HEK293 (cell line): ENCODE results near the gene THSD7A.

ENCODE experiments used
- CTCF ChIA-PET: fragments of 350-600 bp; formaldehyde crosslinking; extraction: SDS; loops from one replicate; lab custom pipeline; 2021; ENCODE audit warnings: antibody characterized with exemption; lab: Yijun Ruan, JAX
- POLR2A ChIA-PET: fragments of 300-600 bp; formaldehyde crosslinking; extraction: SDS; loops from one replicate; lab custom pipeline; 2020; ENCODE audit warnings: antibody characterized with exemption, inconsistent platforms; lab: Yijun Ruan, JAX
- H3K27ac ChIP-seq: fragments of 200-500 bp; sonication (Bioruptor generic); 2 replicates; pipeline ENCODE4 v1.5.1; 2014; ENCODE audit warnings: low read depth, low read length, control low read depth, inconsistent platforms; ENCODE audit errors: extremely low read depth
- H3K36me3 ChIP-seq, 2 experiments: fragments of 200-500 bp in 1 of 2; sonication (Bioruptor generic) in 1 of 2; 1 replicate in 1 of 2; 2 replicates in 1 of 2; pipeline ENCODE4 v1.5.1; 2014 to 2017; ENCODE audit warnings: inconsistent platforms in 2 of 2, low read length in 2 of 2; ENCODE audit not compliant: control insufficient read depth in 2 of 2, insufficient read depth in 1 of 2
- H3K4me1 ChIP-seq: fragments of 200-500 bp; sonication (Bioruptor generic); 2 replicates; pipeline ENCODE4 v1.5.1; 2014; ENCODE audit warnings: mild to moderate bottlenecking, low read length, inconsistent platforms; ENCODE audit not compliant: control insufficient read depth, insufficient read depth
- H3K4me3 ChIP-seq: 2 replicates; pipeline ENCODE4 v1.5.1; 2011; ENCODE audit warnings: low read depth, mild to moderate bottlenecking, control low read depth, low read length, moderate library complexity
- H3K9me3 ChIP-seq: fragments of 200-500 bp; sonication (Bioruptor generic); 2 replicates; pipeline ENCODE4 v1.5.1; 2014; ENCODE audit warnings: low read depth, low read length, inconsistent platforms; ENCODE audit not compliant: control insufficient read depth, insufficient read depth
- GLI4 ChIP-seq: fragments of 450-650 bp; formaldehyde crosslinking; IDR thresholded peaks from 2 replicates; pipeline ENCODE4 v1.5.1; 2016; ENCODE audit warnings: missing biosample characterization, missing genetic modification characterization
- GLIS2 ChIP-seq: fragments of 450-650 bp; formaldehyde crosslinking; IDR thresholded peaks from 2 replicates; pipeline ENCODE4 v1.5.1; 2016; ENCODE audit warnings: missing biosample characterization, missing genetic modification characterization
- HOXA7 ChIP-seq: sonication (generic); formaldehyde crosslinking; IDR thresholded peaks from 2 replicates; pipeline ENCODE4 v1.8.1; 2022; ENCODE audit warnings: missing genetic modification reagents, borderline replicate concordance
- IKZF3 ChIP-seq: fragments of 450-650 bp; IDR thresholded peaks from 2 replicates; pipeline ENCODE4 v1.5.0; 2018; ENCODE audit warnings: missing biosample characterization, mild to moderate bottlenecking, missing genetic modification characterization, moderate library complexity
- MYNN ChIP-seq: fragments of 450-650 bp; formaldehyde crosslinking; IDR thresholded peaks from 2 replicates; pipeline ENCODE4 v1.5.1; 2016; ENCODE audit warnings: missing biosample characterization, missing genetic modification characterization, borderline replicate concordance
- MZF1 ChIP-seq: fragments of 450-650 bp; formaldehyde crosslinking; IDR thresholded peaks from 2 replicates; pipeline ENCODE4 v1.5.1; 2017; ENCODE audit warnings: missing biosample characterization, missing genetic modification characterization, borderline replicate concordance
- OVOL3 ChIP-seq: fragments of 450-650 bp; formaldehyde crosslinking; IDR thresholded peaks from 2 replicates; pipeline ENCODE4 v1.5.1; 2016; ENCODE audit warnings: missing biosample characterization, missing genetic modification characterization
- PATZ1 ChIP-seq: fragments of 450-650 bp; formaldehyde crosslinking; IDR thresholded peaks from 2 replicates; pipeline ENCODE4 v1.5.1; 2016; ENCODE audit warnings: missing biosample characterization, missing genetic modification characterization
- SP2 ChIP-seq: fragments of 450-650 bp; formaldehyde crosslinking; IDR thresholded peaks from 2 replicates; pipeline ENCODE4 v1.5.1; 2016; ENCODE audit warnings: missing biosample characterization, missing genetic modification characterization
- SP3 ChIP-seq: fragments of 450-650 bp; formaldehyde crosslinking; IDR thresholded peaks from 2 replicates; pipeline ENCODE4 v1.5.1; 2016; ENCODE audit warnings: missing biosample characterization, missing genetic modification characterization
- TCF7L2 ChIP-seq: IDR thresholded peaks from 2 replicates; pipeline ENCODE4 v1.6.1; 2011; ENCODE audit warnings: low read depth, mild to moderate bottlenecking, inconsistent platforms, low read length, moderate library complexity, borderline replicate concordance
- TRIM28 ChIP-seq: IDR thresholded peaks from 2 replicates; pipeline ENCODE4 v1.6.1; 2011; ENCODE audit warnings: low read length, control low read depth, borderline replicate concordance
- YY1 ChIP-seq: fragments of 450-650 bp; formaldehyde crosslinking; IDR thresholded peaks from 2 replicates; pipeline ENCODE4 v1.5.1; 2018; ENCODE audit warnings: missing biosample characterization, missing genetic modification characterization
- ZBTB8A ChIP-seq: fragments of 450-650 bp; formaldehyde crosslinking; IDR thresholded peaks from 2 replicates; pipeline ENCODE4 v1.5.1; 2016; ENCODE audit warnings: missing biosample characterization, missing genetic modification characterization
- ZFP3 ChIP-seq: fragments of 450-650 bp; formaldehyde crosslinking; IDR thresholded peaks from 2 replicates; pipeline ENCODE4 v1.5.1; 2016; ENCODE audit warnings: low read depth, missing biosample characterization, missing genetic modification characterization
- ZNF140 ChIP-seq: fragments of 450-650 bp; formaldehyde crosslinking; IDR thresholded peaks from 2 replicates; pipeline ENCODE4 v1.5.1; 2016; ENCODE audit warnings: missing biosample characterization, missing genetic modification characterization
- ZNF18 ChIP-seq: fragments of 450-650 bp; formaldehyde crosslinking; IDR thresholded peaks from 2 replicates; pipeline ENCODE4 v1.5.1; 2016; ENCODE audit warnings: missing biosample characterization, missing genetic modification characterization
- ZNF214 ChIP-seq: fragments of 450-650 bp; formaldehyde crosslinking; IDR thresholded peaks from 2 replicates; pipeline ENCODE4 v1.5.1; 2017; ENCODE audit warnings: missing biosample characterization, mild to moderate bottlenecking, missing genetic modification characterization, borderline replicate concordance
- ZNF391 ChIP-seq: fragments of 450-650 bp; formaldehyde crosslinking; IDR thresholded peaks from 2 replicates; pipeline ENCODE4 v1.5.1; 2016; ENCODE audit warnings: low read depth, missing biosample characterization, missing genetic modification characterization, borderline replicate concordance
- ZNF514 ChIP-seq: fragments of 450-650 bp; formaldehyde crosslinking; IDR thresholded peaks from 2 replicates; pipeline ENCODE4 v1.5.1; 2016; ENCODE audit warnings: missing biosample characterization, missing genetic modification characterization
- ZNF521 ChIP-seq: fragments of 450-650 bp; formaldehyde crosslinking; IDR thresholded peaks from 2 replicates; pipeline ENCODE4 v1.5.1; 2017; ENCODE audit warnings: missing biosample characterization, mild to moderate bottlenecking, missing genetic modification characterization
- ZNF549 ChIP-seq: fragments of 450-650 bp; IDR thresholded peaks from 2 replicates; pipeline ENCODE4 v1.5.1; 2018; ENCODE audit warnings: missing biosample characterization, missing genetic modification characterization, mild to moderate bottlenecking, inconsistent platforms, moderate library complexity
- ZNF658 ChIP-seq: fragments of 450-650 bp; formaldehyde crosslinking; IDR thresholded peaks from 2 replicates; pipeline ENCODE4; 2016; ENCODE audit warnings: missing biosample characterization, missing genetic modification characterization
- ZNF660 ChIP-seq: fragments of 450-650 bp; IDR thresholded peaks from 2 replicates; pipeline ENCODE4 v1.5.1; 2018; ENCODE audit warnings: missing biosample characterization, mild to moderate bottlenecking, missing genetic modification characterization
- ZNF76 ChIP-seq: fragments of 450-650 bp; formaldehyde crosslinking; IDR thresholded peaks from 2 replicates; pipeline ENCODE4; 2016; ENCODE audit warnings: low read depth, missing biosample characterization, missing genetic modification characterization, borderline replicate concordance

THSD7A gene

GRCh38 chr7:11450281-11450680 is 381.7 kb downstream of the THSD7A start:
- no peaks in the 10 kb centered on the region for H3K36me3 ChIP-seq
- POLR2A ChIA-PET, result no interaction called here
- no peaks in the 10 kb centered on the region for H3K9me3 ChIP-seq
- no peak overlapping the region for H3K27ac ChIP-seq
- H3K4me3 ChIP-seq, result no peak overlapping the region
- TF ChIP-seq ZNF660 (tag by site-specific recombination) (no peak), ZNF514 (tag by site-specific recombination) (no peak), SP2 (no peak), GLIS2 (tag by site-specific recombination) (no peak), TRIM28 (no peak), IKZF3 (tag by site-specific recombination) (no peak), ZNF214 (tag by site-specific recombination) (no peak), PATZ1 (tag by site-specific recombination) (no peak), HOXA7 (CRISPR knock-in tag) (no peak), MYNN (tag by site-specific recombination) (no peak)
- H3K4me1 ChIP-seq, result no peaks in the 10 kb centered on the region
- CTCF ChIA-PET, result no interaction called here

- ChIA-PET CTCF (no interaction called here), POLR2A (no interaction called here)
- Histone ChIP-seq H3K9me3 (no peaks in the 10 kb centered on the region), H3K27ac (no peak overlapping the region), H3K4me1 (no peaks in the 10 kb centered on the region), H3K4me3 (no peak overlapping the region), H3K36me3 (no peaks in the 10 kb centered on the region)
- TF ChIP-seq ZNF140 (no peak), ZNF76 (no peak), SP3 (tag by site-specific recombination) (no peak), TCF7L2 (no peak), ZBTB8A (no peak), ZNF521 (tag by site-specific recombination) (no peak), ZNF391 (tag by site-specific recombination) (no peak), ZNF549 (tag by site-specific recombination) (no peak), ZFP3 (tag by site-specific recombination) (no peak), MZF1 (tag by site-specific recombination) (no peak), ZNF18 (tag by site-specific recombination) (no peak), ZNF658 (tag by site-specific recombination) (no peak), GLI4 (tag by site-specific recombination) (no peak), OVOL3 (tag by site-specific recombination) (no peak), YY1 (tag by site-specific recombination) (no peak), ZNF660 (tag by site-specific recombination) (no peak)
These were observed 382.7 kb downstream of the THSD7A start for GRCh38 chr7:11449316-11449715.
